ENCODE results near the gene MET. TPM values are rescaled to one million over a fixed set of nuclear protein-coding genes. Genes with fewer than 3 reads are reported as not detected.

Gene MET
- total RNA-seq, 1 experiment from 2014 or later = 8.3 TPM

Other genes starting within 250 kb of the MET start
- gene CAV2, start 172.5 kb upstream of the MET start, total RNA-seq (2014; rRNA removed; shearing (Covaris generic)) = 130 and 204 TPM in 2 replicates
- gene CAV1, start 147.2 kb upstream of the MET start, total RNA-seq (2014; rRNA removed; shearing (Covaris generic)) = 118 and 154 TPM in 2 replicates
- 157 and 250 TPM in 2 replicates for gene CAPZA2, start 190.4 kb downstream of the MET start, total RNA-seq (2014; rRNA removed; shearing (Covaris generic))

Measured in SJSA1 (cell line).